CD4-positive, alpha-beta T cell treated with Interleukin-17A for 4 hours (primary cell): Measurements from ENCODE around the gene TSPO.
"Not testable (repeated sequence)": the region's sequence is repeated elsewhere in the genome, so short reads cannot be mapped to it uniquely, and the experiment has no call there.

Experiments
- DNase-seq: peaks from one replicate; pipeline ENCODE4 v3.0.0-alpha.2; 2020; ENCODE audit warnings: mixed read lengths

TSPO gene

GRCh38 chr22:43151251-43152002 lies at the start of gene TSPO:
TSPO (plus strand) TSS chr22:43151559; CDS start chr22:43159239, 7,680 bp downstream.
- peak; percentile 82 for DNase-seq

GRCh38 chr22:43104056-43104625 lies 47.2 kb upstream of the TSPO start:
- DNase-seq, result peak; percentile 26

GRCh38 chr22:43104950-43105349 lies 46.4 kb upstream of the TSPO start:
- DNase-seq, result not testable (repeated sequence)

GRCh38 chr22:43106302-43106701 lies 45.1 kb upstream of the TSPO start:
- DNase-seq, result no peak

- DNase-seq, result no peak
Measured at GRCh38 chr22:43109511-43109910, 41.8 kb upstream of the TSPO start.

GRCh38 chr22:43109921-43110443 lies 41.4 kb upstream of the TSPO start:
- DNase-seq, result no peak

GRCh38 chr22:43110444-43110926 lies 40.9 kb upstream of the TSPO start, which contains the start of gene BIK:
BIK (plus strand) TSS chr22:43110750; CDS start chr22:43124023, 13,273 bp downstream.
- DNase-seq, result peak; percentile 65

- DNase-seq, result peak; percentile 70
Measured at GRCh38 chr22:43110927-43111623, 40.3 kb upstream of the TSPO start.

- no peak for DNase-seq
Measured at GRCh38 chr22:43113526-43114251, 37.7 kb upstream of the TSPO start.

GRCh38 chr22:43114958-43115357 lies 36.4 kb upstream of the TSPO start:
- DNase-seq, result no peak

GRCh38 chr22:43116932-43117331 lies 34.4 kb upstream of the TSPO start:
- no peak for DNase-seq

GRCh38 chr22:43118024-43118849 lies 33.1 kb upstream of the TSPO start:
- DNase-seq, result no peak

GRCh38 chr22:43118953-43119458 lies 32.4 kb upstream of the TSPO start:
- DNase-seq, result no peak

GRCh38 chr22:43126501-43127165 lies 24.7 kb upstream of the TSPO start:
- DNase-seq, result no peak

GRCh38 chr22:43127166-43127908 lies 24.0 kb upstream of the TSPO start:
- DNase-seq, result no peak

- DNase-seq, result no peak
Measured at GRCh38 chr22:43128116-43128515, 23.2 kb upstream of the TSPO start.

GRCh38 chr22:43128928-43129424 lies 22.4 kb upstream of the TSPO start:
- no peak for DNase-seq

- DNase-seq, result no peak
Measured at GRCh38 chr22:43129426-43130425, 21.6 kb upstream of the TSPO start.
